HAP-1 (cell line): ENCODE data around the gene GPC3.

Source experiments
- DNase-seq, 2 experiments: peaks; one replicate each; pipeline ENCODE4 v3.0.0-alpha.2; 2016 to 2020; ENCODE audit warnings: low spot score in 2 of 2
- H3K27me3 ChIP-seq: fragments of 250-450 bp; sonication (Bioruptor Pico); 2 replicates; pipeline ENCODE4 v1.5.1; 2020; ENCODE audit warnings: low read depth, mild to moderate bottlenecking, moderate library complexity
- H3K36me3 ChIP-seq: fragments of 250-450 bp; sonication (Bioruptor Pico); replicated peaks from 2 replicates; pipeline ENCODE4 v1.5.1; 2020; ENCODE audit warnings: mild to moderate bottlenecking
- H3K4me1 ChIP-seq: fragments of 250-450 bp; sonication (Bioruptor Pico); 2 replicates; pipeline ENCODE4 v1.5.1; 2020; ENCODE audit warnings: mild to moderate bottlenecking
- H3K4me3 ChIP-seq: fragments of 250-450 bp; sonication (Bioruptor Pico); 2 replicates; pipeline ENCODE4 v1.5.1; 2020; ENCODE audit warnings: mild to moderate bottlenecking, moderate library complexity
- H3K9me3 ChIP-seq: fragments of 250-450 bp; sonication (Bioruptor Pico); 2 replicates; pipeline ENCODE4 v1.5.1; 2020; ENCODE audit warnings: mild to moderate bottlenecking, moderate library complexity
- in situ Hi-C: fragments of 300-500 bp; cut with MboI; formaldehyde crosslinking; loops from 3 replicates; pipeline ENCODE4 v1.14.3; 2020; ENCODE audit warnings: low sequenced_read_pairs, inconsistent platforms, mixed read lengths

GPC3 gene

GRCh38 chrX:133970076-133970475 lies 15.3 kb downstream of the GPC3 start:
- Histone ChIP-seq H3K4me1 (peaks cover 93% of the 10 kb centered on the region), H3K4me3 (no peak overlapping the region), H3K36me3 (no peaks in the 10 kb centered on the region; the same call in 1 of the 2 replicates), H3K27me3 (no peaks in the 10 kb centered on the region), H3K9me3 (no peaks in the 10 kb centered on the region)
- peak; percentile 78 to 81 for DNase-seq
- in situ Hi-C loops: no loop called here

GRCh38 chrX:133969191-133969590 lies 16.2 kb downstream of the GPC3 start:
- peaks cover 93% of the 10 kb centered on the region for H3K4me1 ChIP-seq
- peaks cover 5% of the 10 kb centered on the region for H3K36me3 ChIP-seq
- in situ Hi-C loops: no loop called here
- H3K27me3 ChIP-seq: no peaks in the 10 kb centered on the region
- peak; percentile 40 to 98 for DNase-seq
- H3K4me3 ChIP-seq: no peak overlapping the region
- no peaks in the 10 kb centered on the region for H3K9me3 ChIP-seq

GRCh38 chrX:133968109-133968508 lies 17.3 kb downstream of the GPC3 start:
- peaks cover 16% of the 10 kb centered on the region for H3K36me3 ChIP-seq
- H3K4me1 ChIP-seq: peaks cover 82% of the 10 kb centered on the region
- in situ Hi-C loops: no loop called here

GRCh38 chrX:133966199-133966598 lies 19.2 kb downstream of the GPC3 start:
- Histone ChIP-seq H3K4me1 (peaks cover 63% of the 10 kb centered on the region), H3K27me3 (no peaks in the 10 kb centered on the region), H3K9me3 (no peaks in the 10 kb centered on the region), H3K36me3 (peaks cover 20% of the 10 kb centered on the region), H3K4me3 (no peak overlapping the region)
- in situ Hi-C loops: no loop called here
- DNase-seq: peak; percentile 46 to 84

More at GRCh38 chrX:133968109-133968508, 17.3 kb downstream of the GPC3 start:
- Histone ChIP-seq H3K4me3 (no peak overlapping the region), H3K9me3 (no peaks in the 10 kb centered on the region), H3K27me3 (no peaks in the 10 kb centered on the region)
- DNase-seq: no peak

GRCh38 chrX:133965321-133965720 lies 20.1 kb downstream of the GPC3 start:
- H3K27me3 ChIP-seq: no peaks in the 10 kb centered on the region
- H3K9me3 ChIP-seq: no peaks in the 10 kb centered on the region
- peaks cover 54% of the 10 kb centered on the region for H3K4me1 ChIP-seq
- peaks cover 20% of the 10 kb centered on the region for H3K36me3 ChIP-seq
- no peak for DNase-seq
- in situ Hi-C loops: no loop called here
- no peak overlapping the region for H3K4me3 ChIP-seq

GRCh38 chrX:133961046-133961445 lies 24.3 kb downstream of the GPC3 start:
- peaks cover 25% of the 10 kb centered on the region for H3K4me1 ChIP-seq
- no peaks in the 10 kb centered on the region for H3K9me3 ChIP-seq
- H3K27me3 ChIP-seq: no peaks in the 10 kb centered on the region
- peaks cover 20% of the 10 kb centered on the region for H3K36me3 ChIP-seq
- DNase-seq: no peak
- H3K4me3 ChIP-seq: no peak overlapping the region
- in situ Hi-C loops: no loop called here

- no peaks in the 10 kb centered on the region for H3K27me3 ChIP-seq
- no peaks in the 10 kb centered on the region for H3K9me3 ChIP-seq
- H3K4me3 ChIP-seq: no peak overlapping the region
- no peak for DNase-seq
- peaks cover 20% of the 10 kb centered on the region for H3K36me3 ChIP-seq
- peaks cover 20% of the 10 kb centered on the region for H3K4me1 ChIP-seq
- in situ Hi-C loops: no loop called here
These were observed 25.4 kb downstream of the GPC3 start for GRCh38 chrX:133959972-133960371.

GRCh38 chrX:133958997-133959688 lies 26.3 kb downstream of the GPC3 start:
- H3K27me3 ChIP-seq: no peaks in the 10 kb centered on the region
- H3K9me3 ChIP-seq: no peaks in the 10 kb centered on the region
- H3K4me1 ChIP-seq: peaks cover 17% of the 10 kb centered on the region
- in situ Hi-C loops: no loop called here
- no peak for DNase-seq
- peaks cover 14% of the 10 kb centered on the region for H3K36me3 ChIP-seq
- no peak overlapping the region for H3K4me3 ChIP-seq

GRCh38 chrX:133956570-133957340 lies 28.6 kb downstream of the GPC3 start:
- in situ Hi-C loops: no loop called here
- H3K27me3 ChIP-seq: no peaks in the 10 kb centered on the region

GRCh38 chrX:133953785-133954355 lies 31.5 kb downstream of the GPC3 start:
- in situ Hi-C loops: no loop called here
- Histone ChIP-seq H3K27me3 (no peaks in the 10 kb centered on the region), H3K36me3 (peaks cover 41% of the 10 kb centered on the region), H3K4me3 (no peak overlapping the region), H3K4me1 (peaks cover 18% of the 10 kb centered on the region), H3K9me3 (no peaks in the 10 kb centered on the region)
- no peak for DNase-seq

More at GRCh38 chrX:133956570-133957340, 28.6 kb downstream of the GPC3 start:
- DNase-seq: no peak
- no peaks in the 10 kb centered on the region for H3K9me3 ChIP-seq
- no peak overlapping the region for H3K4me3 ChIP-seq
- H3K36me3 ChIP-seq: peaks cover 12% of the 10 kb centered on the region
- H3K4me1 ChIP-seq: peaks cover 17% of the 10 kb centered on the region

- Histone ChIP-seq H3K36me3 (peaks cover 47% of the 10 kb centered on the region), H3K4me3 (no peak overlapping the region), H3K4me1 (peaks cover 25% of the 10 kb centered on the region), H3K9me3 (no peaks in the 10 kb centered on the region), H3K27me3 (no peaks in the 10 kb centered on the region)
- in situ Hi-C loops: no loop called here
- no peak for DNase-seq
These were observed 32.3 kb downstream of the GPC3 start for GRCh38 chrX:133953078-133953477.

- Histone ChIP-seq H3K4me1 (peaks cover 30% of the 10 kb centered on the region), H3K27me3 (no peaks in the 10 kb centered on the region), H3K4me3 (no peak overlapping the region), H3K36me3 (peaks cover 62% of the 10 kb centered on the region), H3K9me3 (no peaks in the 10 kb centered on the region)
- in situ Hi-C loops: no loop called here
- no peak for DNase-seq
These were observed 34.3 kb downstream of the GPC3 start for GRCh38 chrX:133951098-133951497.

- in situ Hi-C loops: no loop called here
- H3K4me1 ChIP-seq: peaks cover 25% of the 10 kb centered on the region
These were observed 35.2 kb downstream of the GPC3 start for GRCh38 chrX:133950214-133950613.

GRCh38 chrX:133948895-133949294 lies 36.5 kb downstream of the GPC3 start:
- Histone ChIP-seq H3K9me3 (no peaks in the 10 kb centered on the region), H3K4me3 (no peak overlapping the region), H3K36me3 (peaks cover 75% of the 10 kb centered on the region), H3K4me1 (peaks cover 25% of the 10 kb centered on the region), H3K27me3 (no peaks in the 10 kb centered on the region)
- in situ Hi-C loops: no loop called here
- DNase-seq: no peak

More at GRCh38 chrX:133950214-133950613, 35.2 kb downstream of the GPC3 start:
- H3K27me3 ChIP-seq: no peaks in the 10 kb centered on the region
- H3K36me3 ChIP-seq: peaks cover 64% of the 10 kb centered on the region
- DNase-seq: no peak
- H3K9me3 ChIP-seq: no peaks in the 10 kb centered on the region
- H3K4me3 ChIP-seq: no peak overlapping the region
